GM06990 (cell line): ENCODE results near the gene ASIC3.
A peak's percentile ranks its signal among the peaks of the same experiment; 100 is the strongest.

Source experiments
- DNase-seq: peaks from one replicate; pipeline ENCODE4 v3.0.0-alpha.2; 2011; ENCODE audit not compliant: insufficient read length; ENCODE audit errors: extremely low read depth
- H3K27me3 ChIP-seq: replicated peaks from 2 replicates; pipeline ENCODE4 v1.6.0; 2011; ENCODE audit warnings: low read length; ENCODE audit not compliant: control insufficient read depth, insufficient read depth
- H3K36me3 ChIP-seq: 2 replicates; pipeline ENCODE4 v1.5.1; 2011; ENCODE audit warnings: low read length; ENCODE audit not compliant: control insufficient read depth, insufficient read depth
- H3K4me3 ChIP-seq: replicated peaks from 2 replicates; pipeline ENCODE4 v1.5.1; 2011; ENCODE audit warnings: low read depth, mild to moderate bottlenecking, control low read depth, low read length
- CTCF ChIP-seq: IDR thresholded peaks from 2 replicates; pipeline ENCODE4 v1.5.1; 2011; ENCODE audit warnings: low read length, control low read depth, mild to moderate bottlenecking, inconsistent platforms; ENCODE audit not compliant: insufficient read depth, poor library complexity, severe bottlenecking

Gene ASIC3

GRCh38 chr7:151012031-151012692 lies 36.2 kb upstream of the ASIC3 start:
- TF ChIP-seq CTCF: no peak

GRCh38 chr7:151012911-151013347 lies 35.4 kb upstream of the ASIC3 start:
- Histone ChIP-seq H3K27me3 (no peaks in the 10 kb centered on the region; the same call in 1 of the 2 replicates), H3K36me3 (no peaks in the 10 kb centered on the region), H3K4me3 (no peak overlapping the region)
- DNase-seq: no peak
- peak; percentile 31 for TF ChIP-seq CTCF

More at GRCh38 chr7:151012031-151012692, 36.2 kb upstream of the ASIC3 start:
- DNase-seq: no peak
- no peaks in the 10 kb centered on the region for H3K36me3 ChIP-seq
- H3K27me3 ChIP-seq: no peaks in the 10 kb centered on the region; the same call in 1 of the 2 replicates
- no peak overlapping the region for H3K4me3 ChIP-seq

GRCh38 chr7:151013356-151013732 lies 35.0 kb upstream of the ASIC3 start:
- H3K36me3 ChIP-seq: no peaks in the 10 kb centered on the region
- H3K27me3 ChIP-seq: no peaks in the 10 kb centered on the region; the same call in 1 of the 2 replicates
- H3K4me3 ChIP-seq: peak overlapping the region; percentile 63
- DNase-seq: no peak
- TF ChIP-seq CTCF: no peak

- H3K36me3 ChIP-seq: no peaks in the 10 kb centered on the region
- DNase-seq: peak; percentile 82
- no peaks in the 10 kb centered on the region; the same call in 1 of the 2 replicates for H3K27me3 ChIP-seq
- peak overlapping the region; percentile 63 for H3K4me3 ChIP-seq
- TF ChIP-seq CTCF: peak; percentile 16
Observed at GRCh38 chr7:151013733-151014497, 34.4 kb upstream of the ASIC3 start.

GRCh38 chr7:151014950-151015349 lies 33.4 kb upstream of the ASIC3 start:
- no peaks in the 10 kb centered on the region; the same call in 1 of the 2 replicates for H3K27me3 ChIP-seq
- TF ChIP-seq CTCF: no peak
- no peak for DNase-seq
- no peak overlapping the region for H3K4me3 ChIP-seq
- H3K36me3 ChIP-seq: no peaks in the 10 kb centered on the region
